Spleen (tissue), 7 donors: ENCODE results near the gene UBN1.

Experiments
- CTCF ChIP-seq, 11 experiments: fragments of 200-600 bp in 7 of 11; fragments of 450-650 bp in 4 of 11; sonication (generic) in 4 of 11; IDR thresholded peaks in 8 of 11; conservative IDR thresholded peaks in 3 of 11; 1 replicate in 7 of 11; 2 replicates in 4 of 11; pipeline versions ENCODE4 v1.4.0 to v1.8.0; 2016 to 2021; ENCODE audit warnings: antibody characterized with exemption in 11 of 11, inconsistent platforms in 4 of 11, mild to moderate bottlenecking in 1 of 11
- POLR2A ChIP-seq, 3 donors: fragments of 450-650 bp; IDR thresholded peaks; one replicate each; pipeline ENCODE4 v1.5.1; 2017; ENCODE audit warnings: antibody characterized with exemption in 3 of 3, mild to moderate bottlenecking in 1 of 3
- donor health status: DM: no; HTN: no; CAD: no; lungs with moderate emphysema.
- donor health status: DM: no; HTN: no; CAD: no.
- donor health status: DM: no; HTN: no; CAD: no.

DNA sequence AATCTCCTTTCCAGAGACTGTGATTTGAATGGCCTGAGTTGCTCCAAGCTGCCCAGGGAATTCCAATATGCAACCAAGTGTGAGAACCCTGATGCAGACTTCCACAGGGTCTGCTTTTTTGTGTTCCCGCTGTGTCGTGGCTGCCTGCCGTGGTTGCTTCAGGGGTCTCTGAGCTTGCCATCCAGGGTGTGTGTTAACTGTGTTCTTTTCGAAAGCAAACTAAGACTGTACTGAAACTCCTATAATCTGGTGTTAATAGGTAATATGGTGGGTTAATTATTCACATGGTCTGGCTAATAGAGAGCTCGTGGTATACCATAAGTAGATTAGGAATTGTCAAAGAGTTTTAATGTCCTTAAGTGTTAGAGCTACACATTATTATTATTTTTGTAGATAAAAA, 20.7 kb downstream of the UBN1 start:
- no peak for TF ChIP-seq CTCF (IDR thresholded peaks at IDR 0.05 in 8 of 11, conservative IDR thresholded peaks at IDR 0.05 in 3 of 11)
- no peak for TF ChIP-seq POLR2A (IDR thresholded peaks at IDR 0.05)
